ENCODE measurements around the gene NACC2.
A peak's percentile ranks its signal among the peaks of the same experiment; 100 is the strongest.

The NACC2 gene

GRCh38 chr9:136015656-136016571, 79.2 kb downstream of the NACC2 start:
- no peak for DNase-seq

GRCh38 chr9:136014924-136015633, 80.0 kb downstream of the NACC2 start:
- DNase-seq = no peak

DNA sequence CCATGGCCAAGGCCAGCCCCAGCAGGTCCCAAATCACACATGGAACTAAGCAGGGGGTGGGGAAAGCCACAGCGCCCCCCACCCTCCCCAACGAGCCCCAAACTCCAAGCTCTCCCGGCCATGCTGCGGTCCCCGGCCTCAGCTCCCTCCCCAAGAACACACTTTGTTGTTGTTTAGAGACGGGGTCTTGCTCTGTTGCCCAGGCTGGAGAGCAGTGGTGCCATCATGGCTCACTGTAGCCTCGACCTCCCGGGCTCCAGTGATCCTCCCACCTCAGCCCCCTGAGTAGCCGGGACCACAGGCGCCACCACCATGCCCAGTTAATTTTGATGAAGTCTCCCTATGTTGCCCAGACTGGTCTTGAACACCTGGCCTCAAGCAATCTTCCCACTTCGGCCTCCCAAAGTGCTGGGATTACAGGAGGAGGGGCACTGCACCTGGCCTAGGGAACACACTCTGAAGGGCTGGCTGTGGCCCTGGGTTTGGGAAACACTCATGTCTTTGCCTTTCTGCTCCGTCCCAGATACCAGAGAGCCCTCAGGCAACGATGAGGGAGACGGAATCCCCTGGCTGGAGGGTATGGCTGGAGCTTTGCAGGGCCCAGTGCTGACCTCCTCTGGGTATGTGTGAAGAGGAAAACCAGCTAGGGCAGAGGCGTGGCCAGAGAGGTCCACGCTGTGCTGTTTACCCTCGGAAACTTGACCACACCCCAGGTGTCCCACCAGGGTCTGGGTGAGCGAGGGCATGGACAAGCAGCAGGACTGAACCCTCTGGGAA, 80.8 kb downstream of the NACC2 start:
- DNase-seq = no peak

DNA sequence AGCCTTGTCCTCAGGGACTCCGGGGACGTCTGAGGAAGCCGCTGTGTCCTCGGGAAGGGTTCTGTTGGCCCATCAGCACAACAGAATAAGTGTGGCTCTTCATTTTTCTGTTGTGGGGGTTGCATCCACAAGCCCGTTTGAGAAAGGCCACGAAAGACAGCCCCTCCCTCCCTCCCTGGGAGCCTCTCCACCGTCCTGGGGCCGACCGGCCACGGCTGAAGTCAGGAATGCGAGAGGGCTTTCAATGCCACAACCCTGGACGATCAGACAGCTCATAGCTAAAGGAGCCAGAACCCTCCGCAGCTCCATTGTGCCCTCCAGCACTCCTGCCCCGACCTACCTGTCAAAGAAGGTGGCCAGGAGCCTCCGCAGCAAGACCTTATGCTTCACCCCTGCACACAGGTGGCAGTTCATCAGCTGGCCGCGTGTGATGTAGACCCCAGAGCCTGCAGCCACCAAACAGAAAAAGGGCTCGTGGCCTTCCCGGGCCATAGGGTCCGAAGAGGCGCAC, 81.5 kb downstream of the NACC2 start:
- no peak for DNase-seq

DNA sequence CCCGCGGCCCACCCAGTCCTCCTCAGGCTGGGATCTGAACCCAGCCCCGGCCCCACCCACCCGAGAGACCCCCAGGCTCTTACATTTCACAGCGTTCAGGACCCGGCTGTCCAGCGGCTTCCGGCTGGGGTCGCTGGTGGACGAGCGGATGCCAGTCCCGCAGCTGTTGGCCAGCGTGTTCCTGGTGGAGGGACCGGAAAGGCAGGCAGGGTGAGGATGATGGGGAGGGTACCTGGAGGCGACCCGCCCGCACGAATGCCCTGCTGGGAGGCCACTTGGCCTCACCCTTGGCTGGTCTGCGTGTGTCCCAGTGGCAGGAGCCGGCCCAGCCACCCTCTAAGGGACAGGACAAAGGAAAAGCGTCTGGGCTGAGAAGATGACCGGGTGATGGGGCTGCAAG, 82.0 kb downstream of the NACC2 start:
- no peak for DNase-seq

DNA sequence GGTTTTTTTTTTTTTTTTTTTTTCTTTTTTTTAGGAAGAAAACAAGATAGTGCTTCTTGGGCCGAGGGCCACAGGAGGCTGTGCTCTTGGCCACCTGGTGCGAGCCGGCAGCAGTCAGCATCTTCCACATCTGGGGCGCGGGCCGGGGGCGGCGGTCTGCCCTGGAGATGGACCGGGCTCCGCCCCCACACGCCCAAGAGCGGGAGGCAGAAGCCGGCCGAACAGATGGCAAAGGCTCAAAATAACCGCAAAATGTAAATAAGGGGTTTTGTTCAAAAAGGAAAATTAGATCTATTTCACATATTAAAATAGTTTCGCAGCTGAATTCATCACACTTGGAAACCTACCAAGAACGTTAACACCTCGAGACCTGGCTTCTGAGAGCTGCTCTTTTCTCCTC, 82.4 kb downstream of the NACC2 start:
- DNase-seq = peak in 2 of 56 donors; percentile 25 to 29

GRCh38 chr9:136011703-136012496, 83.2 kb downstream of the NACC2 start:
- DNase-seq = peak in 32 of 56 donors; percentile 20 to 79 (median 44)

GRCh38 chr9:136011376-136011702, 83.8 kb downstream of the NACC2 start:
- no peak for DNase-seq

DNA sequence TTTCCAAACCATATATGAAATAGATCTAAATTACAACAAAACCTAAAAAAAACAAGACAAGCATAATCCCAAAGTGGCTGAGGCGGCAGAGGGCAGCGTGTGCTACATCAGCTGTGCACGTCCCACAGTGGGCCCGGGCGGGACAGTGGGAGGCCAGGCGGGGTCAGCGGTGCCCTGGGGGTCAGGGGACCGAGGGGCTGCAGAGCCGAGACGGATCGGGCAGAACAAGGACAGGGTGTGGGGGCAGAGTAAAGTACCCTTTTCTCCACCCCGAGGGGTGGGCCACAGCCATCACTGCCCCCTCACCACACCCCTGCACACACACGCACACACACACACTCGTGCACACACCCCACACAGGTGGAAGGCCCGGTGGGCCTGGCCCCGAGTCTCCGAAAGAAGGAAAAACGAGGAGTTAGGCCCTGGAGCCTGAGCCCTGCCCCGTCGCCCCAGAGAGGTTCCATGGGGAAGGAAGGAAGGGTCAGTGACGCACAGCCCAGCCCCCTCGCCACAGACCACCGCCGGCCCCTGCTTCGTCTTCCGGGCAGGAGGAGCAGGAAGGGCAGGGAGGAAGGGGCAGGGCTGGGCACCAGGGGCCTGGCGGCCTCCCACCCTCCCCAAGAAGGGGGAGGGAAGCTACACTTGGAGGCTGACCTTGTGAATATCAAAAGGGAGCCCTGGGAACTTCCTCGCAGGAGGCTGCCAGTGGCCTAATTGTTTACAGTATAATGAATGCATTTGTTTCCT, 84.3 kb downstream of the NACC2 start:
- DNase-seq = no peak

DNA sequence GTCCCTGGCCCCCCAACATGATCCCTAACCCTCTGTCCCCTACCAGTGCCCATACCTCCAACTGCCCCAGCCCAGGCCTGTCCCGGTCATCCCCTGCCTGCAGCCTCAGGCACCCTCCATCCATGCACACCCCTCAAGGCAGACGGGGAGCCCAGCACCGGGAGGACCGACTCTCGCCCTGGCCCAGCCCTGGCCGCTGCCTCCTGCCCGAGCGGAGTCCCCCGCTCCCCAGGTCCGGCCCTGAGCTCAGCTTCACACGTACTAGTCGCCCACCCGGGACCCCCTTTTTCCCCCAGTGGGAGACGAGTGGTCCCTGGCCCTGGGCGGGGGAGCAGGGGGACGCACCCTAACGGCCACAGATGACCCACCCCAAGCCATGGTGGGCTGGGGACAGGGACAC, 84.9 kb downstream of the NACC2 start:
- no peak for DNase-seq

DNA sequence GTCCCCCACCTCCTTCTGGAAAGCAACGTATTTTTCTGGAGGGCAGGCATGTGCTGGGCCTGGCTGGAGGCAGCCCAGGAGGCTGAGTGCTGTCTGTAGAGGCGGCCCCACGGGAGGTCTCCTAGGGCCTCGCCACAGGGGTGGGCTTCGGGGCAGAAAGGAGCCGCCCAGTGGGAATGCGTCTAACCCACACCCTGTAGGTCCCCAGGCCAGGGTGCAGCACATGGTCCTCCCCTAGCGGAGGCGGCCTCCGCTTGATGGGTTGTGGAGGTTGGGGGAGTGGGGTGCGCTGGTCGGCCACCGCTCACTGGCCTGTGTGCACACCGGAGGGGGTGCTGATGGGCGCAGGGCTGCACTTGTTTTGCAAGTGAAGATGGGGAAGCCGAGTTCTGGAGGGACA, 85.6 kb downstream of the NACC2 start:
- no peak for DNase-seq

DNA sequence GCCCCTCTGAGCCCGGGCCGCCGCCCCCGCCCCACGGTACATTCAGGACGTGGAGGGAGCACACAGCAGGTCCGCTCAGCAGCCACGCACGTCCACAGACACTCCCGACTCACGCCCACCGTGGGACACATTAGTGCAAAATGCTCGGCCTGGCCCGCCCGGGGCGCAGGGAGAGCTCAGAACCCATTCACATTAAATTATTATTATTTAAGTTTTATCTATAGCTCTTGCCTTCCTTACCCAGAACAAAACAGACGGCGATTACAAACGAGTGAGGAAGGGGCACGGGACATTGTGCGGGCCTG, 86.4 kb downstream of the NACC2 start:
- DNase-seq = no peak

- DNase-seq = no peak
These were observed 87.0 kb downstream of the NACC2 start for GRCh38 chr9:136007934-136008692.

DNA sequence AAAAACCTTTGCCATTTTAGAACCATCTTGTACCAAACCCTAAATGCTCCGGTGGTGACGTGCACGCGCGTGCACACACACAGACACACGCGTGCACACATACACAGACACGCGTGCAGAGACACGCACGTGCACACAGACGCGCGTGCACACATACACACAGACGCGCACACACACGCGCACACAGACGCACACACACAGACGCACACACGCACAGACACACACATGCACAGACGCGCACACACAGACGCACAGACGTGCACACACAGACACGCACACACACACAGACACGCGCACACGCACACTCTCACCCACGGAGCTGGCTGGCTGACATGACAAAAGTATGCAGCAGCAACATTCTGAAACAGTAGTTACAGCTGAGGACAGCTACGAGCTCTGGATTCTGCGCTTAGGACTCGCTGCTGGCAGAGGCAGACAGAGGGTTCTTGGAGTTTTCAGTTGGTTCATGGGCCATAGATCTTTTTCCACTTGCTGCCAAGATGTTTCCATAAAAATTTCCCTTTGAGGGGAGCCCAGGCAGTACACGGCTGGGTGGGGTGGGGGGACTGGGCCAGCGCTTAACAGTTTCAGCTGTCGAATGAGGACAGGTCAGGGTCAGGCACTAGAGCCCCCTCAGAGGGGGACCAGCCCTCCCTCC, 87.7 kb downstream of the NACC2 start:
- DNase-seq = no peak

DNA sequence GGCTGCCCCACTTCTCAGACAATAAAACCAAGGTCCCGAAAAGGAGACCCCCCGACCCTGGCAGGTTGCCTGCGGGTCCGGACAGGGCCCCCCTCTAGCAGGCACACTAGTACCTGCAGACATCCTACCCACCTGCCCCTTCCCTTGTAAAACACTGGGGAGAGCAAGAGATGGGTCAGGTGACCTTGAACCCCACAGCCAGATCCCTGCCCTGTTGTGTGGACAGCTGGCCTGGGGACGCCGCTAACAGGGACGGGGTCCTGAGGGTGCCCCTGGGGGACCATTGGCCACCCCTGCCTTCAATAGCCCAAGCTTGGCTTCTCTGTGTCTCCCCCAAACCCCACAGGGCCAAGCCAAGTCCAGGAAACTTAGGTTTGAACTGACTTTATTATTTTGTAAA, 88.9 kb downstream of the NACC2 start:
- DNase-seq = no peak

DNA sequence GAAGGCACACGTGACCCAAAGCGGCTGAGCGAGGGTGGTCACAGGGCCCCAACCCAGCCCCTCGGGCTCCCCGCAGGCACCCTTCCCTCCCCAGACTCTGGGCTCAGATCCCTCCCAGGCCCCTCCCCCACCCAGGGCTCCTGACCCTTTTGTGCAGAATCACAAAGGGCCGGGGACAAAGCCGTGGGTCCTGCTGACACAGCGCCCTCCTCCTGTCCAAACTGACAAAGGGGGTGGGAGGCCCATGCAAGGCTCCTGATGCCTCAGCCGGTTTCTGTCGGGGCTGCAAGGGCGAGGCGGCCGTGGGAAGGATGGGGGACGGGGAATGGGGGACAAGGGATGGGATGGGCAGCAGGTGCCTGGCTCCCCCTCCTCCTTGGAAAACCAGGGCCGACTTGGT, 90.4 kb downstream of the NACC2 start:
- no peak for DNase-seq

DNA sequence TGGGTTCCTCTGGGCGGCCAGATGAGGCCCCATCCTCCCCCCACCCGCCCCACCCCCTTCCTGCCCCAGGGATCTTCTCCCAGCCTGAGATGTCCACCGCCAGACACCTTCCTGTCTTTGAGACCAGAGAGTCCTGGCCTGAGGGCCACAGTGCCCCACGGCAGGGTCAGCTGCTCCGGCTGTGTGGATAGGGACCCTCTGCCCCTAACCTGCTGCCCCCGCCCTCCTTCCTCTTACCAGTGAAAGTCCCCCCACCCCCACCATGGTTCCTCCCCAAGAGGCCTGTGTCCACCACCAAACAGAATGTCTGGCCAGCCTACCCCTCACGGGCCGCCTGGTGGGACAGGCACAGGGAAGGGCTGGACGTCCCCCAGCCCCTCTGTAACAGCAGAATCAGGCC, 90.9 kb downstream of the NACC2 start:
- no peak for DNase-seq

DNA sequence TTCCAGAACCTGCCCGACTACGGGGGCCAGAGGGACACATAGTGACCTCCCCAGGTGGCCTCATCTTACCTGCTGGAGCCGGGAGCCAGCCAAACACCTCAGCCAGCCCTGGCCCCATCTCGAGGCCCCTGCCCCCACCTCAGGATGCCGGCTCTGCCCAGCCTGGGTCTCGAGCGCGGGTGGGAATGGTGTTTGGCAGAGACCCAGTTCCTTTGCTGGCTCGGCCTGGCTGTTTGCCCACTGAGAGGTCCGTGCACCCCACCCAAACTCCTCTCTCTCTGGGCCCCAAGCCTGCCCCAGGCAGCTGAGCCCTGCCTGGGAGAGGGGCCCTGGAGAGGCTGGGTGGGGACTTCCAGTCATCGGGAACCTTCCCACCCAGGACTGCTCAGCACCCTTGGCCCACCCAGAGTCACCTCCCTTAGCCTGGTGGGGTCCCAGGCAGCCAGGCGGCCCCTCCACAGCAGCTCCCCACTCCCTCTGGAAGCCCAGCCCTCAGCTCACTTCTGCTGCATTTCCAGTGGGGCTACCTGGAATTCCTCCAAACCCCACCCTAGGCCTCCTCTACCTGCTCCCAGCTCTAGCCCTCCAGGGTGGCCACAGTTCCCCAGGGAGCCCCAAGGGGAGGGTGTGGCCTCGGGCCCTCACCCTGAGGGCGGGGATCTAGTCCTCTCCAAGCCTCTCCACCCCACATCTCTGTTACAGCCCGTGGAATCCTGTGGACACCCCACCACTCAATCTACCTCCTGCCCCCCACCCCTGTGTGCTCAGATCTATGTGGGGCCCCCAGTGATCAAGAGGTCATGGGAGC, 91.5 kb downstream of the NACC2 start:
- no peak for DNase-seq

All from amygdala (tissue), 56 donors.